ENCODE results near the gene ZNF559.

- TF ChIP-seq CTCF (IDR thresholded peaks at IDR 0.05) (no peak), POLR2A (IDR thresholded peaks at IDR 0.05) (no peak), EP300 (IDR thresholded peaks at IDR 0.05) (no peak)
Measured at GRCh38 chr19:9308091-9308770, 15.7 kb upstream of the ZNF559 start.
